Large intestine (tissue), 3 donors: Measurements from ENCODE around the gene MINDY4. TPM values are rescaled to one million over a fixed set of nuclear protein-coding genes. Genes with fewer than 3 reads are reported as not detected.

Experiments used
- DNase-seq, 2 donors: peaks; one replicate each; pipeline versions ENCODE4 v3.0.0 to v3.0.0-alpha.2; 2013
- H3K27ac ChIP-seq: one replicate; pipeline ENCODE4 v1.5.1; 2013; ENCODE audit warnings: low read length
- H3K27me3 ChIP-seq: 2 replicates; pipeline ENCODE4 v1.6.1; 2013; ENCODE audit warnings: low read length; ENCODE audit not compliant: control insufficient read depth, insufficient read depth
- H3K36me3 ChIP-seq: 2 replicates; pipeline ENCODE4 v1.6.1; 2013; ENCODE audit warnings: low read length; ENCODE audit not compliant: control insufficient read depth, insufficient read depth
- H3K4me1 ChIP-seq: one replicate; pipeline ENCODE4 v1.6.1; 2013; ENCODE audit warnings: low read length; ENCODE audit not compliant: control insufficient read depth, insufficient read depth
- H3K4me3 ChIP-seq: one replicate; pipeline ENCODE4 v1.5.1; 2013; ENCODE audit warnings: low read length
- H3K9me3 ChIP-seq: one replicate; pipeline ENCODE4 v1.6.1; 2013; ENCODE audit warnings: mild to moderate bottlenecking, low read depth, low read length, moderate library complexity; ENCODE audit not compliant: control insufficient read depth
- WGBS: methylation state at CpG from one replicate; pipeline ENCODE4 v1.1.5; 2013; ENCODE audit warnings: low lambda C conversion rate; ENCODE audit not compliant: insufficient coverage; 5-methylcytosine and 5-hydroxymethylcytosine counted together
- polyA plus RNA-seq: library from polyadenylated mRNA; unstranded; fragments of 120-200 nt; gene quantifications from one replicate; pipeline ENCODE4 v1.2.1, GENCODE V29; 2013

The MINDY4 gene
- polyA plus RNA-seq, 1 donor: 12.3 TPM

- no CpG with 5 or more reads among the region's 7 CpGs for WGBS
- peaks cover 36% of the 10 kb centered on the region for H3K4me1 ChIP-seq
Observed at GRCh38 chr7:30899066-30899465, 127.8 kb downstream of the MINDY4 start.

GRCh38 chr7:30899630-30900029 lies 128.4 kb downstream of the MINDY4 start:
- WGBS: no CpG with 5 or more reads among the region's 6 CpGs
- no peaks in the 10 kb centered on the region for H3K27me3 ChIP-seq
- no peak overlapping the region for H3K4me3 ChIP-seq
- H3K27ac ChIP-seq: no peak overlapping the region
- no peak for DNase-seq
- H3K4me1 ChIP-seq: peaks cover 33% of the 10 kb centered on the region
- H3K9me3 ChIP-seq: no peaks in the 10 kb centered on the region
- H3K36me3 ChIP-seq: no peaks in the 10 kb centered on the region

More at GRCh38 chr7:30899066-30899465, 127.8 kb downstream of the MINDY4 start:
- no peaks in the 10 kb centered on the region for H3K9me3 ChIP-seq
- no peak overlapping the region for H3K27ac ChIP-seq
- H3K4me3 ChIP-seq: no peak overlapping the region
- DNase-seq: no peak
- H3K36me3 ChIP-seq: no peaks in the 10 kb centered on the region
- H3K27me3 ChIP-seq: no peaks in the 10 kb centered on the region

DNA sequence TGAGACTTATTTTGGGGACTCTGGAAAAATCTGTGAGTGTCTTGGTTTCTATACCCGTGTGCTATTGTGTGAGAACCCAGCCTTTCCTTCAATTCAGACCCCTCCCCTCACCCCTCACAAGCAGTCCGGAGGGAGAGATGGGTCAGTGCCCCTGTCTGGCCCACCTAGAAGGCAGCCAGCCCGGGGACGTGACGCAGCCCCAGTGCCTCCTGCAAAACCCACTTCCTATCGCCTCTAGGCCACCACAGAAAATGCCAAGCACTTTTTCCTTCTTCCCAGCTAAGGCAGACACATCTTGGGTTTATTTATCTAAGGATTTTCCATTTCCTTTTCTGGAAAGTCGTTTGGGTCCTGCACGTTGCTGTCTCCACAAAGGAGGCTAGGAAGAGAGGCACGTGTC lies 128.8 kb downstream of the MINDY4 start:
- no peak for DNase-seq
- peaks cover 29% of the 10 kb centered on the region for H3K4me1 ChIP-seq
- no peak overlapping the region for H3K27ac ChIP-seq
- no peaks in the 10 kb centered on the region for H3K36me3 ChIP-seq
- H3K9me3 ChIP-seq: no peaks in the 10 kb centered on the region
- H3K4me3 ChIP-seq: no peak overlapping the region
- no CpG with 5 or more reads among the region's 9 CpGs for WGBS
- H3K27me3 ChIP-seq: no peaks in the 10 kb centered on the region

GRCh38 chr7:30900803-30901362 lies 129.7 kb downstream of the MINDY4 start:
- Histone ChIP-seq H3K27me3 (no peaks in the 10 kb centered on the region), H3K27ac (no peak overlapping the region), H3K9me3 (no peaks in the 10 kb centered on the region), H3K4me1 (peaks cover 25% of the 10 kb centered on the region), H3K36me3 (no peaks in the 10 kb centered on the region), H3K4me3 (no peak overlapping the region)
- whole genome bisulfite sequencing: 70% methylated on average over 2 of the region's 11 CpGs
- no peak for DNase-seq

GRCh38 chr7:30901856-30902255 lies 130.6 kb downstream of the MINDY4 start:
- Histone ChIP-seq H3K27me3 (no peaks in the 10 kb centered on the region), H3K27ac (no peak overlapping the region), H3K4me1 (peaks cover 16% of the 10 kb centered on the region), H3K36me3 (no peaks in the 10 kb centered on the region), H3K4me3 (no peak overlapping the region), H3K9me3 (no peaks in the 10 kb centered on the region)
- DNase-seq: no peak
- WGBS: no CpG with 5 or more reads among the region's 2 CpGs

DNA sequence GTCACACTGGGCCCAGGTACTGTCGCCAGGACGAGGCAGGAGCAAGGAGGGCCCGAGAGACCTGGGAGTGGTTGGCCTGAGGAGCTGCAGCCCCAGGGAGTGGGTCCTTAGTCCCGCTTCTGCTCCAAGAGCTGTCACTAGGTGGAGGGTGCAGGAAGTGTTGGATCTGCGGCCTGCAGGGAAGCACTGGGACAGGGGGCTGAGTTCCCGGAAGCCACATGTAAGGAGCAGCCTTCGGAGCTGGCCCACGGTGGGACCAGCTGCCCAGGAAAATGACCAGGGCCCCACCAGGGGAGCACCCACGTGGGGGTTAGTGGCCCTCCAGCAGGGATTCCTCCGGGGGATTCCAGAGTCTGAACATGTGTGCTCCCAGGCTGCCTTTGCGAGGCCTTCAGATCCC lies 131.2 kb downstream of the MINDY4 start:
- no peaks in the 10 kb centered on the region for H3K36me3 ChIP-seq
- H3K27me3 ChIP-seq: no peaks in the 10 kb centered on the region
- H3K27ac ChIP-seq: no peak overlapping the region
- no peak for DNase-seq
- H3K9me3 ChIP-seq: no peaks in the 10 kb centered on the region
- WGBS: no CpG with 5 or more reads among the region's 11 CpGs
- peaks cover 10% of the 10 kb centered on the region for H3K4me1 ChIP-seq
- no peak overlapping the region for H3K4me3 ChIP-seq

- no peaks in the 10 kb centered on the region for H3K36me3 ChIP-seq
- H3K9me3 ChIP-seq: no peaks in the 10 kb centered on the region
- no peaks in the 10 kb centered on the region for H3K27me3 ChIP-seq
- H3K27ac ChIP-seq: no peak overlapping the region
- WGBS: no CpG with 5 or more reads among the region's 8 CpGs
- no peak for DNase-seq
- H3K4me3 ChIP-seq: no peak overlapping the region
- peaks cover 5% of the 10 kb centered on the region for H3K4me1 ChIP-seq
Observed at GRCh38 chr7:30903146-30903545, 131.9 kb downstream of the MINDY4 start.

DNA sequence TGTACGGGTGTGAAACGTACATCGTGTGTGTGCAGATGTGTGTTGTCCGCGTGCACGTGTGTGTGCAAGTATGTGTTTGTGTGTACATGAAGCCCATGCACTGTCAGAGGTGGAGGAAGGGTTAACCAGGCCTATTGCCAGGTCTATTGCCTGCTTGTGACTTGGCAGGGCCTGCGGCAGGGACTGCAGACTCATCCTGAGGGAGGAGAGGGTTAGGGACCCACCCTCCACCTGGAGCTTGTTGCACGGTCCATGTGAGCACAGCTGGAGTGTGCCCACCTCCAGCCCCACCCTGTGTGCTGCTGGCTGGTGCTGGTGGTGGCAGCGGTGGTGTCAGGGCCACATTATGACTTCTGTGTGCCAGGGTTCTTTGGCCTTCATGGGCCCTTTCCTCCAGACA lies 133.3 kb downstream of the MINDY4 start:
- no peak for DNase-seq
- H3K4me1 ChIP-seq: peaks cover 6% of the 10 kb centered on the region
- no peak overlapping the region for H3K27ac ChIP-seq
- H3K36me3 ChIP-seq: no peaks in the 10 kb centered on the region
- H3K27me3 ChIP-seq: no peaks in the 10 kb centered on the region
- no peaks in the 10 kb centered on the region for H3K9me3 ChIP-seq
- WGBS: no CpG with 5 or more reads among the region's 9 CpGs
- H3K4me3 ChIP-seq: no peak overlapping the region

DNA sequence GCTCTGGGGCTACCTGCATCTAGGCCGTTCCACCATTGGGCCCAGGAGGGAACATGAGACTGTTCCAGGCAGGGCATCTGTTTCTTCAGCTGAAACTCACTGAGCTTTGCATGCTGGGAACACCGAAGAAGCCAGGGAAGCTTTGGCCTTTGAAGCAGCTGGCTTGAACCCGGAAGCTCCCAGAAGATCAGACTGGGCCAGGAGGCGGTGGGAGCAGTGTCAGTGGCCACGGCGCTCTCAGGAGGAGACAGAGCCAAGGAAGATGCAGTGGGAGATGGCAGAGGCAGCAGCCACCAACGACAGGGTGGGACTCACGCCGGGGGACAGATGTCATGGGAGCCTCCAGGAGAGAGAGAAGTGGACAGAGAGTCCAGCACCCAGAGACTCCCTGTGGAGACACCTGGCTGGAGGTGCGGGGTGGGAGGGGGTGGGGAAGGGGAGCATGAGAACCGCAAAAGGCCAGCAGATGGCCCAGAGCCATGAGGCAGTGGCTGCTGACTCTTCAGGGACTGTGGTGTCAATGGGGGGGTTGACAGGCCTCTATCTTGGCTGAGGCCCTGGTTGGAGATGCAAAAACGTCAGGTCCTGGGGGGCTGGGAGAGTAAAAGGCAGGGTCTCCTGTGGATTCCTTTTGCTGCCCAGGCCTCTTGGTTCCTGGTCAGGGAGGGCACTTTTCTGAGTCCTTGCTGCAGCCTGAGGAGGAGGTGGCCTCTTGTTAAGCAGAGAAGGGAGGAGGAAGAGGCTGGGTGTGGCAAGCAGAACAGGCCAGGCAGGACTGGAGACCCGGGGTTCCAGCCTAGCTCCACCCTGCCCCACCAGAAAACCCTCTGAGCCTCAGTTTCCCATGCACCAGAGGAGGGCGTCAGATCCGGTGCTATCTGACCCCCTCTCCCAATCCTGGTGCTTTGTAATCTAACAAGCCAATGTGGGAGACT lies 134.1 kb downstream of the MINDY4 start:
- no CpG with 5 or more reads among the region's 15 CpGs for WGBS
- DNase-seq: no peak
- H3K36me3 ChIP-seq: no peaks in the 10 kb centered on the region
- no peaks in the 10 kb centered on the region for H3K27me3 ChIP-seq
- no peak overlapping the region for H3K27ac ChIP-seq
- H3K4me1 ChIP-seq: peaks cover 14% of the 10 kb centered on the region
- H3K9me3 ChIP-seq: no peaks in the 10 kb centered on the region
- no peak overlapping the region for H3K4me3 ChIP-seq

GRCh38 chr7:30906014-30906413 lies 134.8 kb downstream of the MINDY4 start:
- H3K27me3 ChIP-seq: no peaks in the 10 kb centered on the region
- H3K27ac ChIP-seq: no peak overlapping the region
- H3K4me3 ChIP-seq: no peak overlapping the region
- WGBS: no CpG with 5 or more reads among the region's 7 CpGs
- H3K4me1 ChIP-seq: peaks cover 21% of the 10 kb centered on the region
- DNase-seq: no peak
- no peaks in the 10 kb centered on the region for H3K9me3 ChIP-seq
- H3K36me3 ChIP-seq: no peaks in the 10 kb centered on the region
